Measurements from ENCODE around the gene TRIML1.

DNA sequence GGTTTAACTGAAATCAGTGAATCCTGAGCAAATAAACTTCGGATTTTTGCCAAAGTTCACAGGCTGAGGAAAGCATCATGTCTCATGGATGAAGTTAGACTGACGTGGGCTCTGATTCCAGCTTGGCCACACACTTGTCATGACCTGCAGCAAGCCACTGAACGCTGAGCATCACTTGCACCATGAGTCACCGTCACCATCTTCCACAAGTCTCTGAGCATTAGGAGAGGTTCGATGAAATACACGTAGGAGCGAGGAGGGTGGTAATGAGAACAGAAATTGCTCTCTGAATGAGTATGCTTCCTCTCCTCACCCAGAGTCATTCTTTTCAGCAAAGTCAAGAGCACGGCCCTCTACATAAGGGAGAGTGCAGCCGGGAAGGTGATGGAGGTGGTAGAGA lies 26.1 kb upstream of the TRIML1 start:
- TF ChIP-seq, protein P1, sequence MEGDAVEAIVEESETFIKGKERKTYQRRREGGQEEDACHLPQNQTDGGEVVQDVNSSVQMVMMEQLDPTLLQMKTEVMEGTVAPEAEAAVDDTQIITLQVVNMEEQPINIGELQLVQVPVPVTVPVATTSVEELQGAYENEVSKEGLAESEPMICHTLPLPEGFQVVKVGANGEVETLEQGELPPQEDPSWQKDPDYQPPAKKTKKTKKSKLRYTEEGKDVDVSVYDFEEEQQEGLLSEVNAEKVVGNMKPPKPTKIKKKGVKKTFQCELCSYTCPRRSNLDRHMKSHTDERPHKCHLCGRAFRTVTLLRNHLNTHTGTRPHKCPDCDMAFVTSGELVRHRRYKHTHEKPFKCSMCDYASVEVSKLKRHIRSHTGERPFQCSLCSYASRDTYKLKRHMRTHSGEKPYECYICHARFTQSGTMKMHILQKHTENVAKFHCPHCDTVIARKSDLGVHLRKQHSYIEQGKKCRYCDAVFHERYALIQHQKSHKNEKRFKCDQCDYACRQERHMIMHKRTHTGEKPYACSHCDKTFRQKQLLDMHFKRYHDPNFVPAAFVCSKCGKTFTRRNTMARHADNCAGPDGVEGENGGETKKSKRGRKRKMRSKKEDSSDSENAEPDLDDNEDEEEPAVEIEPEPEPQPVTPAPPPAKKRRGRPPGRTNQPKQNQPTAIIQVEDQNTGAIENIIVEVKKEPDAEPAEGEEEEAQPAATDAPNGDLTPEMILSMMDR (IDR thresholded peaks at IDR 0.05), result no peak
- TF ChIP-seq POLR2A (IDR thresholded peaks at IDR 0.05), result no peak

Data from esophagus squamous epithelium (tissue), 4 donors.